OCI-LY3 (cell line): ENCODE results near the gene DRAP1.

Source experiments
- H2AFZ ChIP-seq: fragments of 200-600, 300-600 bp; shearing (Covaris generic); 2 replicates; pipeline ENCODE4 v1.6.0; 2014; ENCODE audit warnings: antibody characterized with exemption, low read depth, low read length
- H3K27ac ChIP-seq: fragments of 200-600, 300-600 bp; sonication (generic); 2 replicates; pipeline ENCODE4 v1.5.1; 2014; ENCODE audit warnings: mild to moderate bottlenecking, low read length, moderate library complexity, mixed read lengths
- H3K27me3 ChIP-seq: fragments of 200-600, 300-600 bp; sonication (generic); 2 replicates; pipeline ENCODE4 v1.6.1; 2014; ENCODE audit warnings: low read depth, low read length, mixed read lengths
- H3K36me3 ChIP-seq: fragments of 200-600, 300-600 bp; sonication (generic); replicated peaks from 2 replicates; pipeline ENCODE3; 2014; ENCODE audit warnings: low read depth, low read length, mixed read lengths
- H3K4me1 ChIP-seq: fragments of 300-600, 200-600 bp; sonication (generic); 2 replicates; pipeline ENCODE4 v1.6.1; 2014; ENCODE audit warnings: low read length, mixed read lengths
- H3K4me2 ChIP-seq: fragments of 200-600, 300-600 bp; sonication (generic); 2 replicates; pipeline ENCODE4 v1.6.1; 2014; ENCODE audit warnings: low read length, mixed read lengths
- H3K4me3 ChIP-seq: fragments of 300-600, 200-600 bp; sonication (generic); 2 replicates; pipeline ENCODE4 v1.5.1; 2014; ENCODE audit warnings: antibody characterized with exemption, mild to moderate bottlenecking, low read length, moderate library complexity
- H3K79me2 ChIP-seq: fragments of 300-600, 200-600 bp; shearing (Covaris generic); 2 replicates; pipeline ENCODE4 v1.6.1; 2014; ENCODE audit warnings: mild to moderate bottlenecking, low read length, mixed read lengths
- H3K9ac ChIP-seq: fragments of 300-600, 200-600 bp; shearing (Covaris generic); 2 replicates; pipeline ENCODE4 v1.6.0; 2014; ENCODE audit warnings: mild to moderate bottlenecking, low read length, moderate library complexity
- H3K9me3 ChIP-seq: fragments of 200-600, 300-600 bp; shearing (Covaris generic); 2 replicates; pipeline ENCODE4 v1.6.1; 2014; ENCODE audit warnings: low read length, mixed read lengths; ENCODE audit not compliant: insufficient read depth
- H4K20me1 ChIP-seq: fragments of 200-600, 300-600 bp; sonication (generic); 2 replicates; pipeline ENCODE4 v1.6.1; 2016; ENCODE audit warnings: low read length, mixed read lengths; ENCODE audit not compliant: insufficient read depth
- CTCF ChIP-seq: fragments of 200-600, 300-600 bp; sonication (generic); IDR thresholded peaks from 2 replicates; pipeline ENCODE4 v1.5.1; 2014; ENCODE audit warnings: antibody characterized with exemption, low read length, low read depth
- EZH2phosphoT487 ChIP-seq: fragments of 200-600 bp; shearing (Covaris generic); IDR thresholded peaks from 2 replicates; pipeline ENCODE4 v1.6.1; 2018; ENCODE audit warnings: antibody characterized with exemption, mixed run types, low read depth

The DRAP1 gene

GRCh38 chr11:65898656-65899355 is 20.4 kb upstream of the DRAP1 start:
- no peak overlapping the region for H3K4me2 ChIP-seq
- H3K4me1 ChIP-seq = peaks cover 4% of the 10 kb centered on the region
- H3K4me3 ChIP-seq = no peak overlapping the region
- H3K27me3 ChIP-seq = peaks cover 21% of the 10 kb centered on the region; the same call in 1 of the 2 replicates
- H3K9ac ChIP-seq = no peak overlapping the region
- H4K20me1 ChIP-seq = no peaks in the 10 kb centered on the region
- TF ChIP-seq EZH2phosphoT487 (no peak), CTCF (no peak)
- no peaks in the 10 kb centered on the region for H3K36me3 ChIP-seq
- no peak overlapping the region for H3K27ac ChIP-seq
- no peaks in the 10 kb centered on the region for H3K79me2 ChIP-seq
- no peaks in the 10 kb centered on the region for H3K9me3 ChIP-seq
- no peak overlapping the region for H2AFZ ChIP-seq

- H3K79me2 ChIP-seq = no peaks in the 10 kb centered on the region
- no peaks in the 10 kb centered on the region for H3K4me1 ChIP-seq
- no peak overlapping the region for H3K27ac ChIP-seq
- no peak overlapping the region for H3K9ac ChIP-seq
- no peak overlapping the region for H3K4me3 ChIP-seq
- TF ChIP-seq EZH2phosphoT487 (no peak), CTCF (no peak)
- no peaks in the 10 kb centered on the region for H4K20me1 ChIP-seq
- no peak overlapping the region for H2AFZ ChIP-seq
- peak overlapping the region; percentile 59; the same call in 1 of the 2 replicates for H3K4me2 ChIP-seq
- no peaks in the 10 kb centered on the region for H3K9me3 ChIP-seq
- peaks cover 21% of the 10 kb centered on the region; the same call in 1 of the 2 replicates for H3K27me3 ChIP-seq
- H3K36me3 ChIP-seq = no peaks in the 10 kb centered on the region
Measured at GRCh38 chr11:65899356-65900124, 19.7 kb upstream of the DRAP1 start.

GRCh38 chr11:65900125-65900898 is 18.9 kb upstream of the DRAP1 start, which contains the start of gene FOSL1:
TSS of gene FOSL1 (minus strand) at chr11:65900388. CDS start at chr11:65900339, 49 bp downstream.
- Histone ChIP-seq H3K4me1 (no peaks in the 10 kb centered on the region), H3K9ac (no peak within 1 kb of the TSS), H3K79me2 (no peaks in the 10 kb centered on the region), H4K20me1 (no peaks in the 10 kb centered on the region), H3K36me3 (no peaks in the 10 kb centered on the region), H3K27ac (no peak within 1 kb of the TSS), H3K4me2 (peak within 1 kb of the TSS; percentile 59), H3K4me3 (peak within 1 kb of the TSS; percentile 68), H3K9me3 (no peaks in the 10 kb centered on the region), H2AFZ (no peak within 1 kb of the TSS), H3K27me3 (peaks cover 21% of the 10 kb centered on the region; the same call in 1 of the 2 replicates)
- no peak for TF ChIP-seq CTCF
- TF ChIP-seq EZH2phosphoT487 = no peak

- no peaks in the 10 kb centered on the region for H3K36me3 ChIP-seq
- H3K4me3 ChIP-seq = peak overlapping the region; percentile 68
- H2AFZ ChIP-seq = no peak overlapping the region
- H4K20me1 ChIP-seq = no peaks in the 10 kb centered on the region
- H3K9me3 ChIP-seq = no peaks in the 10 kb centered on the region
- no peak overlapping the region for H3K27ac ChIP-seq
- no peaks in the 10 kb centered on the region for H3K79me2 ChIP-seq
- H3K9ac ChIP-seq = no peak overlapping the region
- peaks cover 25% of the 10 kb centered on the region; the same call in 1 of the 2 replicates for H3K27me3 ChIP-seq
- H3K4me2 ChIP-seq = peak overlapping the region; percentile 59
- no peak for TF ChIP-seq EZH2phosphoT487
- no peak for TF ChIP-seq CTCF
- no peaks in the 10 kb centered on the region for H3K4me1 ChIP-seq
Measured at GRCh38 chr11:65900899-65901180, 18.4 kb upstream of the DRAP1 start.
